WI38 (cell line): Measurements from ENCODE around the gene EN2.

Experiments used
- H3K4me3 ChIP-seq: 2 replicates; pipeline ENCODE4 v1.5.1; 2011; ENCODE audit warnings: low read depth, mild to moderate bottlenecking, control low read depth, low read length
- CTCF ChIP-seq: IDR thresholded peaks from 2 replicates; pipeline ENCODE4 v1.5.1; 2012; ENCODE audit warnings: low read depth, mild to moderate bottlenecking, control low read depth, low read length

Gene EN2

GRCh38 chr7:155462163-155462735 lies 4.3 kb downstream of the EN2 start:
- no peak for TF ChIP-seq CTCF

GRCh38 chr7:155463114-155463811 lies 5.3 kb downstream of the EN2 start:
- H3K4me3 ChIP-seq, result no peak overlapping the region
- TF ChIP-seq CTCF, result no peak

More at GRCh38 chr7:155462163-155462735, 4.3 kb downstream of the EN2 start:
- no peak overlapping the region for H3K4me3 ChIP-seq

GRCh38 chr7:155464183-155464582 lies 6.3 kb downstream of the EN2 start:
- no peak overlapping the region for H3K4me3 ChIP-seq
- no peak for TF ChIP-seq CTCF

GRCh38 chr7:155464948-155465739 lies 7.2 kb downstream of the EN2 start:
- H3K4me3 ChIP-seq, result no peak overlapping the region
- TF ChIP-seq CTCF, result no peak

GRCh38 chr7:155465761-155466141 lies 7.8 kb downstream of the EN2 start:
- TF ChIP-seq CTCF, result no peak
- no peak overlapping the region for H3K4me3 ChIP-seq

- H3K4me3 ChIP-seq, result no peak overlapping the region
- TF ChIP-seq CTCF, result no peak
Measured at GRCh38 chr7:155466142-155466813, 8.3 kb downstream of the EN2 start.
